ENCODE measurements around the gene IRAK2.

- no peak for TF ChIP-seq CTCF (conservative IDR thresholded peaks at IDR 0.05; ENCODE audit: low read length)
- no peak for TF ChIP-seq EZH2phosphoT487 (IDR thresholded peaks at IDR 0.05; ENCODE audit: borderline replicate concordance)
Observed at GRCh38 chr3:10278501-10278900, 113.8 kb downstream of the IRAK2 start.
